ENCODE data around the gene EXD3. TPM values are rescaled to one million over a fixed set of nuclear protein-coding genes. Genes with fewer than 3 reads are reported as not detected.

Gene EXD3
- total RNA-seq, 1 donor from 2014 or later = 5.2 TPM

- Mint-ChIP-seq H3K4me1 (peaks cover 8% of the 10 kb centered on the region), H3K36me3 (ENCODE audit: low read depth) (peaks cover 5% of the 10 kb centered on the region), H3K27me3 (no peaks in the 10 kb centered on the region), H3K4me3 (no peak overlapping the region), H3K27ac (peak overlapping the region; percentile 9), H3K9me3 (no peaks in the 10 kb centered on the region)
- intact Hi-C loops (cut with micrococcal nuclease) = no loop called here
- no peak for DNase-seq
Measured at GRCh38 chr9:137397675-137398423, 25.1 kb downstream of the EXD3 start.

DNA sequence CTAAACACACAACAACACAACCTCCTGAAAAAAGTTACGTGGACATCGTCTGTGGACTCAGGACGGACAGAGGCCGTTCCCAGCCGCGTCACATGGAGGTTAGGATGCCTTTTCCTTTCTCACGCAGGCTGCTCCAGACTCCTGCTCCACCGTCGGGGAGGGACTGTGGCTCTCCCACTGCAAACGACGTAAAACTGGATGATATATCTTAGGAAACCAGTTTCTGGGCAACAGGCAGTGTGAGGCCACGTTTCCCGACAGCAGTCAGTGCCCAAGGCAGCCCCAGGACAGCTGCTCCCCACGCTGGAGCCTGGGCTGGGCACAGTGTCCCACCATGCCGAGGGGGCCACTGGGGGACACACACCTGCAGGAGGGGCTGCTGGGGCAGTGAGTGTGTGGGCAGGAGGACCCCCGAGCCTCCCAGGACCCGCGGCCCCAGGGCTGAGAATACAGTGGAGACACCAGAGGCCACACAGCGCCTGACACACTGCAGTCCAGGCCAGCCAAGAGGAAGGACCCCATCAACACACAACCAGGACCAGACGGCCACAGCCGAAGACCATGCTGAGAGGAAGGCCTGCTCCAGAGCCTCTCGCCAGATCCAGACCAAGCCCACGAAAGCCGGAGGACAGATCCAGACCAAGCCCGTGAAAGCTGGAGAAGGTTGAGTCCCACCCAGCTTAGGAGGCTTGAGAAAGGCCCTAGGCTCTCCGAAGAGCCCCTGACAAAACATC is 26.2 kb downstream of the EXD3 start:
- DNase-seq = no peak
- Mint-ChIP-seq H3K4me1 (peaks cover 8% of the 10 kb centered on the region), H3K27ac (no peak overlapping the region), H3K36me3 (ENCODE audit: low read depth) (no peaks in the 10 kb centered on the region), H3K9me3 (no peaks in the 10 kb centered on the region), H3K4me3 (no peak overlapping the region), H3K27me3 (no peaks in the 10 kb centered on the region)
- intact Hi-C loops (cut with micrococcal nuclease) = no loop called here

DNA sequence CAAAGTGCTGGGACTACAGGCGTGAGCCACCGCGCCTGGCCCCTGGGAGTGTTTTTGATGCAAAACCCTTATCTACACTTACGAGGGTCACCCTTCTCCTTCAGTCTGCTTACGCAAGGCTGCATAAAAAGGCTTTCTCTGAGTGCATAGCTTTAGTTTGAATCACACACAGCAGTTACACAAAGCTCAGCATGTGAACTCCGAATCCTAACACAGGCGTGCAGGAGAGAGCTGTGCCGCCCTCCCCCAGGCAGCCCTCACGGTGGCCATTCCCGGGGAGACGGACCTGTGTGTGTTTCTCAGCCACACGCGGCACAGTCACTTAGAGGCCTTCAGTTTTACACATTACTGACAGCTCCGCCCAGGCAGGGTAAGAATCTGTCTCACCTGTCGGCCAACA is 26.7 kb downstream of the EXD3 start:
- Mint-ChIP-seq H3K4me3 (no peak overlapping the region), H3K27ac (no peak overlapping the region), H3K27me3 (no peaks in the 10 kb centered on the region), H3K9me3 (no peaks in the 10 kb centered on the region), H3K36me3 (ENCODE audit: low read depth) (no peaks in the 10 kb centered on the region), H3K4me1 (peaks cover 8% of the 10 kb centered on the region)
- no peak for DNase-seq
- intact Hi-C loops (cut with micrococcal nuclease) = no loop called here

GRCh38 chr9:137395666-137396010 is 27.3 kb downstream of the EXD3 start:
- Mint-ChIP-seq H3K4me1 (peaks cover 8% of the 10 kb centered on the region), H3K9me3 (no peaks in the 10 kb centered on the region), H3K27ac (no peak overlapping the region), H3K27me3 (no peaks in the 10 kb centered on the region), H3K36me3 (ENCODE audit: low read depth) (no peaks in the 10 kb centered on the region), H3K4me3 (no peak overlapping the region)
- intact Hi-C loops (cut with micrococcal nuclease) = no loop called here
- no peak for DNase-seq

DNA sequence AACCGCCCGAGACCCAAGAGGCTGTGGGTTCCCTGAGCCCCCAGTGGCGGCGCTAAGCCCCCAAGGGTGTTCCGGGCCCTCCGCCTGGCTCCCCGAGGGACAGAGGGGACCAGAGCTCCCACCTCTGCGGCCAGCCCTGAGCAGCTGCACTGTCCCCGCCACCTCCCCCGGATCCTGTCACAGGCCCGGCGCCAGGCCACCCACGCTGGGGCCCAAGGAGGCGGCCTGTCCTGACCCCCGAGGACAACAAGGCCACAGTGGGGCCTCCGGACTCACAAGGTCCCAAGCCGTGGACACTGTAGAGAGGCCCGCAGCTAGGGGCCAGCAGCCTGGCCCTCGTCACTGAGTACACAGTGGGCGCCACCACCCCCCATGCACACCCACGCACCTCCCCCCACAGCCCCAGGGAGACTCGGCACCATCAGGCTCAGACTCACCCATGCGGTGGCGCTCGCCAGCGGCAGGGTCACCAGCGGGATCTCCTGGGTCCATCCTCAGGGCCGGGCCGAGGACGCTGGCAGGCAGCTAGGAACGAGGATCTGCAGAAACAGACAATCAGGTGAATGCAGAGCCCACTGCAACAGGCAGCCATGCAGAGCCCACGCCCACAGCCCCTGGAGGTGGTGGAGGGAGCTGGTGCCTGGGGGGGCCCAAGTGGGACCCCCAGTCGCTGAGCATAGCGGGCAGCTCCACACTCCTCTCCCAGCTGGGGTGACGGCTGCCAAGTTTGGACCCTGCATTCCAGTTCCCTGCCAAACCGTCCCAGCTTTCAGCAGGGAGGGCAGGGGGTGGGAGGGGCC is 27.9 kb downstream of the EXD3 start:
- H3K4me1 Mint-ChIP-seq = peaks cover 8% of the 10 kb centered on the region
- DNase-seq = no peak
- H3K9me3 Mint-ChIP-seq = no peaks in the 10 kb centered on the region
- intact Hi-C loops (cut with micrococcal nuclease) = no loop called here
- H3K4me3 Mint-ChIP-seq = no peak overlapping the region
- no peaks in the 10 kb centered on the region for H3K27me3 Mint-ChIP-seq
- H3K27ac Mint-ChIP-seq = no peak overlapping the region
- H3K36me3 Mint-ChIP-seq (ENCODE audit: low read depth) = no peaks in the 10 kb centered on the region

- H3K27me3 Mint-ChIP-seq = no peaks in the 10 kb centered on the region
- peaks cover 8% of the 10 kb centered on the region for H3K4me1 Mint-ChIP-seq
- no peak overlapping the region for H3K27ac Mint-ChIP-seq
- H3K9me3 Mint-ChIP-seq = no peaks in the 10 kb centered on the region
- DNase-seq = no peak
- no peak overlapping the region for H3K4me3 Mint-ChIP-seq
- H3K36me3 Mint-ChIP-seq (ENCODE audit: low read depth) = no peaks in the 10 kb centered on the region
- intact Hi-C loops (cut with micrococcal nuclease) = no loop called here
Measured at GRCh38 chr9:137393176-137394150, 29.5 kb downstream of the EXD3 start.

DNA sequence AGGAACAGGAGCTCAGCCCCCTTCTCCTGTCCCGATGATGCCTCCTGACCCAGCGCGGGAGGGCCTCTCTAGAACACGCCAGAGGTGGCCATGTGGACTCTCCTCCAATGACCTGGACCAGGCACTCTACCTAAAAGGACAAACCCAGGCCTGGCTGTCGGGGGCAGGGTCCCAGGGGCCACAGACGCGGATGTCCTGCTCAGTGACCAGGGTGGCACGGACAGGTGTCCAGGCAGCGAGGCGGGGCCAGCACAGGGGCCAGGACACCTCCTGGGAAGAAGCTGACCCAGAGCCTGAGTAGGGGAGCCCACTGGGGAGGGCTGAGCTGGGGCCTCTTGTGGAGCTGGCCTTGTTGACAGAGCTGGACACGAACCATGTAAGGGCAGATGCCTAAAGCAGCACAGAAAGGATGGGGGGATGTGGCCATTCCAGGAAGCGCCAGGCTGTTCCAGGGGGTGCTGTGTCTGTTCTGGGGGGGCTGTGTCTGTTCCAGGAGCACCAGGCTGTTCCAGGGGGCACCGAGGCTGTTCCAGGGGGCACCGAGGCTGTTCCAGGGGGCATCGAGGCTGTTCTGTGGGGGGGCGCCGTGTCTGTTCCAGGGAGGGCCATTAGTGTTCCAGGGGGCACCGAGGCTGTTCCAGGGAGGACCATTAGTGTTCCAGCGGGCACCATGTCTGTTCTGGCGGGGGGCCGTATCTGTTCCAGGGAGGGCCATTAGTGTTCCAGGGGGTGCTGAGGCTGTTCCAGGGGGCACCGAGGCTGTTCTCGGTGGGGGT is 30.5 kb downstream of the EXD3 start:
- Mint-ChIP-seq H3K4me1 (peaks cover 2% of the 10 kb centered on the region), H3K36me3 (ENCODE audit: low read depth) (no peaks in the 10 kb centered on the region), H3K4me3 (no peak overlapping the region), H3K27ac (no peak overlapping the region), H3K27me3 (no peaks in the 10 kb centered on the region), H3K9me3 (no peaks in the 10 kb centered on the region)
- no peak for DNase-seq
- intact Hi-C loops (cut with micrococcal nuclease) = no loop called here

- no peaks in the 10 kb centered on the region for H3K9me3 Mint-ChIP-seq
- no peak for DNase-seq
- H3K4me3 Mint-ChIP-seq = no peak overlapping the region
- no peaks in the 10 kb centered on the region for H3K4me1 Mint-ChIP-seq
- H3K27me3 Mint-ChIP-seq = no peaks in the 10 kb centered on the region
- H3K36me3 Mint-ChIP-seq (ENCODE audit: low read depth) = no peaks in the 10 kb centered on the region
- H3K27ac Mint-ChIP-seq = no peak overlapping the region
- intact Hi-C loops (cut with micrococcal nuclease) = no loop called here
Measured at GRCh38 chr9:137391411-137391754, 31.6 kb downstream of the EXD3 start.

- Mint-ChIP-seq H3K36me3 (ENCODE audit: low read depth) (no peaks in the 10 kb centered on the region), H3K4me3 (no peak overlapping the region), H3K27ac (no peak overlapping the region), H3K4me1 (no peaks in the 10 kb centered on the region), H3K9me3 (no peaks in the 10 kb centered on the region), H3K27me3 (no peaks in the 10 kb centered on the region)
- intact Hi-C loops (cut with micrococcal nuclease) = no loop called here
- DNase-seq = no peak
Measured at GRCh38 chr9:137390553-137391410, 32.2 kb downstream of the EXD3 start.

DNA sequence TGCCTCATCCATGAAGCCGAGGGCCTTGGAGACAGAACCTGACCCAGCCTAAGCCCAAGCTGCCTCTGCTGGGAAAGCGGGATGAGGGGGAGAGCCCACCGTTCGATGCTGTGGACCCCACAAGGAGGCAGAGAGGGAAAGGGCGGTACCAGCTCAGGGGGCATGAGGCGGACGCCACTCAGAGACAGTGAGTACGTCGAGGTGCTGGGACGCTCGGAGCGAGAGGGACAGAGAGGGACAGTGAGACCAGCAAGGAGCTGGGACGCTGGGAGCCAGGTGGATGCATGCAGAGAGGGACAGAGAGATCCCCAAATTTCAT is 33.6 kb downstream of the EXD3 start:
- H3K4me1 Mint-ChIP-seq = no peaks in the 10 kb centered on the region
- H3K4me3 Mint-ChIP-seq = no peak overlapping the region
- no peaks in the 10 kb centered on the region for H3K36me3 Mint-ChIP-seq (ENCODE audit: low read depth)
- H3K27me3 Mint-ChIP-seq = no peaks in the 10 kb centered on the region
- H3K9me3 Mint-ChIP-seq = no peaks in the 10 kb centered on the region
- no peak for DNase-seq
- intact Hi-C loops (cut with micrococcal nuclease) = no loop called here
- no peak overlapping the region for H3K27ac Mint-ChIP-seq

DNA sequence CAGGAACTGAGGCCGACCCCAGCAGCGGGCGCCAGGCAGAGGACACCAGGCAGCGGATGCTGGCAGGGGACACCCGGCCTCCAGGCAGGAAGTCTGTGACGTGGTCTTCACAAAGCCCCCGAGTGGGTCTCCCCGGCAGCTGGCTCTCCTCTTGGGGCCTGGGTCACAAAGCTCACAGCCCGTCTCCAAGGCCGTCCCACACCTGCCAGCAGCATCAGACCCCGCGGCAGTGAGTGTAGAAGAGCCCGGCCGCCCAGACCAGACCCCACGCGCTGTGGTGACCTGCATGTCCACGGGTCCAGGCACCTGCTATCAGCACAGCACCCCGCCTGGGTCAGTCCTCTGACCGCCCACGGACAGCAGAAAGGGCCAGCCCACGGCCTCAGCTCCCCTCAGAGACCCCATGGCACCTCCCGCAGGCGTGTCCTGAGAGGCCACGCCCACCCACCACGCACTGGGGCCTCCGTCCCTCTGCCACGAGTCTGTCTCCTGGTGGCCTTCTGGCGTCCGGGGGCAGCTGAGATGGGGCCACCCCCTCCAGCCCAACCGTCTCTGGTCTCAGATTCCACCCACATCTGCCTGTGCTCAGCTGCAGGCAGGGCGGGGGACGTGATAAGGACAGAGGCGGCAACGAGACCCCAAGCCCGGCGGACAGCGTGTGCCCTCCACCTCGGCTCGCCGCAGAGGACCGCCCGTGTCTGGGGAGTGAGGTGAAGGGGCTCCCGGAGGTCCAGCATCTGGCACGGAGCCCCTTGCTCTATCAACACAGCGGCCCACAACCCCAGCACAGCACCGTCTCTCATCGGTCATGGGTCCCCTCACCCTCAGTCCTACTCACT is 34.2 kb downstream of the EXD3 start:
- no peak for DNase-seq
- Mint-ChIP-seq H3K36me3 (ENCODE audit: low read depth) (no peaks in the 10 kb centered on the region), H3K9me3 (no peaks in the 10 kb centered on the region), H3K4me3 (no peak overlapping the region), H3K4me1 (no peaks in the 10 kb centered on the region), H3K27ac (no peak overlapping the region), H3K27me3 (no peaks in the 10 kb centered on the region)
- intact Hi-C loops (cut with micrococcal nuclease) = no loop called here
